Ishikawa (cell line): ENCODE results near the gene PCSK2.

ENCODE experiments used
- CEBPB ChIP-seq: IDR thresholded peaks from 2 replicates; pipeline ENCODE4 v1.6.1; 2012
- CREB1 ChIP-seq: IDR thresholded peaks from 2 replicates; pipeline ENCODE4 v1.6.1; 2012; ENCODE audit warnings: low read depth
- EGR1 ChIP-seq: IDR thresholded peaks from 2 replicates; pipeline ENCODE4 v1.6.1; 2012
- EP300 ChIP-seq: IDR thresholded peaks from 2 replicates; pipeline ENCODE4 v1.6.1; 2012; ENCODE audit warnings: borderline replicate concordance
- FOXM1 ChIP-seq: IDR thresholded peaks from 2 replicates; pipeline ENCODE4 v1.6.1; 2012; ENCODE audit warnings: low read depth, borderline replicate concordance
- MAX ChIP-seq: IDR thresholded peaks from 2 replicates; pipeline ENCODE4 v1.6.1; 2012
- NFIC ChIP-seq: IDR thresholded peaks from 2 replicates; pipeline ENCODE4 v1.6.1; 2012
- RAD21 ChIP-seq: IDR thresholded peaks from 2 replicates; pipeline ENCODE4 v1.6.1; 2012; ENCODE audit warnings: low read depth
- REST ChIP-seq: IDR thresholded peaks from 2 replicates; pipeline ENCODE4 v1.6.1; 2012; ENCODE audit warnings: low read depth, mild to moderate bottlenecking
- TAF1 ChIP-seq: IDR thresholded peaks from 2 replicates; pipeline ENCODE4 v1.6.1; 2012; ENCODE audit warnings: low read depth, mild to moderate bottlenecking
- TCF12 ChIP-seq: IDR thresholded peaks from 2 replicates; pipeline ENCODE4 v1.6.1; 2012; ENCODE audit warnings: low read depth
- TEAD4 ChIP-seq: IDR thresholded peaks from 2 replicates; pipeline ENCODE4 v1.6.1; 2012
- USF1 ChIP-seq: IDR thresholded peaks from 2 replicates; pipeline ENCODE4 v1.6.1; 2012
- YY1 ChIP-seq: IDR thresholded peaks from 2 replicates; pipeline ENCODE4 v1.6.1; 2012; ENCODE audit warnings: low read depth
- ZBTB7A ChIP-seq: IDR thresholded peaks from 2 replicates; pipeline ENCODE4 v1.6.1; 2012; ENCODE audit warnings: low read depth

Gene PCSK2

GRCh38 chr20:17314264-17314663 lies 87.4 kb downstream of the PCSK2 start:
- TF ChIP-seq TCF12 (no peak), REST (no peak), NFIC (no peak), TAF1 (no peak), EGR1 (no peak), RAD21 (no peak), MAX (no peak), YY1 (no peak), USF1 (no peak), EP300 (no peak), ZBTB7A (no peak), CREB1 (no peak), TEAD4 (no peak), FOXM1 (no peak), CEBPB (no peak)

GRCh38 chr20:17315407-17316231 lies 88.8 kb downstream of the PCSK2 start:
- no peak for TF ChIP-seq CEBPB
- no peak for TF ChIP-seq MAX
- TF ChIP-seq TCF12: no peak
- no peak for TF ChIP-seq CREB1
- no peak for TF ChIP-seq ZBTB7A
- no peak for TF ChIP-seq TAF1
- no peak for TF ChIP-seq EGR1
- no peak for TF ChIP-seq NFIC
- TF ChIP-seq EP300: no peak
- TF ChIP-seq USF1: no peak
- no peak for TF ChIP-seq RAD21
- no peak for TF ChIP-seq TEAD4

GRCh38 chr20:17316316-17317038 lies 89.6 kb downstream of the PCSK2 start:
- TF ChIP-seq MAX (no peak), YY1 (no peak)

- TF ChIP-seq NFIC (no peak), MAX (no peak), RAD21 (no peak), TCF12 (no peak), EGR1 (no peak), TEAD4 (no peak)
Observed at GRCh38 chr20:17317341-17317740, 90.5 kb downstream of the PCSK2 start.

- TF ChIP-seq FOXM1 (no peak), ZBTB7A (no peak), YY1 (no peak), USF1 (no peak), NFIC (no peak), TCF12 (no peak), EGR1 (no peak), EP300 (no peak), CEBPB (no peak), RAD21 (no peak), MAX (no peak), TAF1 (no peak), CREB1 (no peak)
Observed at GRCh38 chr20:17320456-17320855, 93.6 kb downstream of the PCSK2 start.

GRCh38 chr20:17326096-17326495 lies 99.3 kb downstream of the PCSK2 start:
- TF ChIP-seq ZBTB7A: no peak
- TF ChIP-seq REST: no peak
- no peak for TF ChIP-seq MAX
- no peak for TF ChIP-seq TCF12
- no peak for TF ChIP-seq EP300
- no peak for TF ChIP-seq TAF1
- no peak for TF ChIP-seq CREB1
- TF ChIP-seq EGR1: no peak
- TF ChIP-seq YY1: no peak
- TF ChIP-seq FOXM1: no peak
- no peak for TF ChIP-seq USF1
- TF ChIP-seq NFIC: no peak
- no peak for TF ChIP-seq RAD21
- no peak for TF ChIP-seq CEBPB
- TF ChIP-seq TEAD4: no peak
